GM12878 (cell line): ENCODE measurements around the gene CEACAM6. TPM values are rescaled to one million over a fixed set of nuclear protein-coding genes. Genes with fewer than 3 reads are reported as not detected.
A peak's percentile ranks its signal among the peaks of the same experiment; 100 is the strongest.

Source experiments
- BMI1 ChIP-seq: fragments of 450-650 bp; IDR thresholded peaks from 2 replicates; pipeline ENCODE4 v1.6.1; 2016; ENCODE audit warnings: mild to moderate bottlenecking, moderate library complexity, borderline replicate concordance
- SMARCA5 ChIP-seq: fragments of 450-650 bp; IDR thresholded peaks from 2 replicates; pipeline ENCODE4 v1.6.1; 2017; ENCODE audit warnings: mild to moderate bottlenecking
- SMC3 ChIP-seq: IDR thresholded peaks from 2 replicates; pipeline ENCODE4 v1.6.1; 2011; ENCODE audit warnings: low read length, improper control_type of control experiment, borderline replicate concordance
- STAT3 ChIP-seq: IDR thresholded peaks from 2 replicates; pipeline ENCODE4 v1.6.1; 2011; ENCODE audit warnings: low read depth, low read length, improper control_type of control experiment
- ZNF207 ChIP-seq: fragments of 450-650 bp; IDR thresholded peaks from 2 replicates; pipeline ENCODE4 v1.6.1; 2014; ENCODE audit warnings: antibody characterized with exemption, mild to moderate bottlenecking, borderline replicate concordance
- polyA plus RNA-seq, 11 experiments: library from polyadenylated mRNA; depleted of rRNA in 4 of 11; unstranded in 6 of 11; stranded (reverse) in 5 of 11; fragments of >200 nt; fragmentation: Nextera tagmentation in 4 of 11; fragmentation: Illumina TruSeq in 1 of 11; extraction: Ambion mirVana in 4 of 11; extraction: Trizol in 1 of 11; gene quantifications; 1 replicate in 1 of 11; 2 replicates in 10 of 11; pipeline versions ENCODE4 v1.2.1 to v1.2.3, GENCODE V29; 2011 to 2016; ENCODE audit warnings: inconsistent platforms in 2 of 11, missing spikeins in 2 of 11, low read depth in 1 of 11
- total RNA-seq, 4 experiments: library from RNA; depleted of rRNA in 3 of 4; stranded (reverse); fragments of >200 nt in 3 of 4; fragmentation: Illumina TruSeq in 1 of 4; extraction: Trizol in 1 of 4; gene quantifications; 2 replicates each; pipeline versions ENCODE4 v1.2.1 to v1.2.3, GENCODE V29; 2013 to 2021
- TF ChIP-seq, protein P1 (sequence below), 3 experiments: IDR thresholded peaks in 2 of 3; conservative IDR thresholded peaks in 1 of 3; 2 replicates each; pipeline ENCODE4 v1.5.1; 2011; ENCODE audit warnings: low read depth in 3 of 3, low read length in 3 of 3, mild to moderate bottlenecking in 3 of 3, control low read depth in 2 of 3, moderate library complexity in 2 of 3, inconsistent platforms in 1 of 3, mixed read lengths in 1 of 3; ENCODE audit not compliant: control insufficient read depth in 2 of 3, insufficient read depth in 1 of 3; ENCODE audit errors: extremely low read depth in 1 of 3

Gene CEACAM6
- total and polyA plus RNA-seq, 10 of the 15 experiments (the other 5 are each of a cell fraction or from before 2014, with no cell fraction given) = 0.26 TPM; not detected in 9

DNA sequence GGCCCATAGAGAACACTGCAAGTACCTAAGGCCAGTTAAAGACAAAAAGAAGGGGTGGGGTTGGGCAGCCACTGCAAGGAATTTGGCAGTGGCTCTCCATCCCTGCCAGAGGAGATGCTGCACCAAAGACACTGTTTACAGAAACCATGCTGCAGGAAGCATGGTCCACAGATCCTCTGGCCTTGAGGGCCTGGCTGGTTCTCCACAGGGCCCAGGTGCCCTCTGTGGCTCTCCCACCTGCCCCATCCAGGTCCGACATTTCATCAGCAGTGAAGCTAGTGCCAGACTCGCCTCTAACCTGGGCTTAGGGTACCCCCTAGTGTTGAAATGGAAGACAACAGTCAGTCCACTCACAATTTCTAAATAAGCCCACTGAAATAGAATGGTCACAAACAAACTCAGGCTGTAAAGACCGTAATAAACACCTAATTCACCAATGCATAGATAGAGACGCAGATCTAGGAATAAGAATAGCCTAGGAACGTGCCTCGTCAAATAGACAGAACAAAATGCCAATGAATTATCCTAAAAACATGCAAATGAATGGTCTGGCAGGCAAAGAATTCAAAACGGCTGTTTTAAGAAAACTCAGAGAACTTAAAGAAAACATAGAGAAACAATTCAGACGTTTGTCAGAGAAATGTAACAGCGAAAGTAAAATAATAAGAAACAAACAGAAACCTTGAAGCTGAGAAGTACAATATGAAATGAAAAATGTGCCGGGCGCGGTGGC lies 65.8 kb downstream of the CEACAM6 start (continued):
- TF ChIP-seq, protein P1, sequence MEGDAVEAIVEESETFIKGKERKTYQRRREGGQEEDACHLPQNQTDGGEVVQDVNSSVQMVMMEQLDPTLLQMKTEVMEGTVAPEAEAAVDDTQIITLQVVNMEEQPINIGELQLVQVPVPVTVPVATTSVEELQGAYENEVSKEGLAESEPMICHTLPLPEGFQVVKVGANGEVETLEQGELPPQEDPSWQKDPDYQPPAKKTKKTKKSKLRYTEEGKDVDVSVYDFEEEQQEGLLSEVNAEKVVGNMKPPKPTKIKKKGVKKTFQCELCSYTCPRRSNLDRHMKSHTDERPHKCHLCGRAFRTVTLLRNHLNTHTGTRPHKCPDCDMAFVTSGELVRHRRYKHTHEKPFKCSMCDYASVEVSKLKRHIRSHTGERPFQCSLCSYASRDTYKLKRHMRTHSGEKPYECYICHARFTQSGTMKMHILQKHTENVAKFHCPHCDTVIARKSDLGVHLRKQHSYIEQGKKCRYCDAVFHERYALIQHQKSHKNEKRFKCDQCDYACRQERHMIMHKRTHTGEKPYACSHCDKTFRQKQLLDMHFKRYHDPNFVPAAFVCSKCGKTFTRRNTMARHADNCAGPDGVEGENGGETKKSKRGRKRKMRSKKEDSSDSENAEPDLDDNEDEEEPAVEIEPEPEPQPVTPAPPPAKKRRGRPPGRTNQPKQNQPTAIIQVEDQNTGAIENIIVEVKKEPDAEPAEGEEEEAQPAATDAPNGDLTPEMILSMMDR (IDR thresholded peaks at IDR 0.05 in 2 of 3, conservative IDR thresholded peaks at IDR 0.05 in 1 of 3; ENCODE audit: control insufficient read depth in 2 of 3, extremely low read depth in 1 of 3, insufficient read depth in 1 of 3, low read depth in 3 of 3, low read length in 3 of 3) = peak; percentile 69 to 78 (median 72)
- no peak for TF ChIP-seq STAT3
- no peak for TF ChIP-seq ZNF207
- peak; percentile 62 for TF ChIP-seq SMC3
- TF ChIP-seq SMARCA5 = no peak
- TF ChIP-seq BMI1 = no peak

Other genes starting within 250 kb of the CEACAM6 start
Only the 7 nearest of the 13 such genes appear.
- gene CEACAM7, start 67.3 kb upstream of the CEACAM6 start, total RNA-seq (2014; rRNA removed) = not detected in 2 replicates
- gene CEACAM7, start 67.3 kb upstream of the CEACAM6 start, total RNA-seq (2014; rRNA removed; fragmentation: Illumina TruSeq; extraction: Trizol) = not detected in 2 replicates
- not detected in 2 replicates for gene CEACAM7, start 67.3 kb upstream of the CEACAM6 start, total RNA-seq (2021)
- not detected in 2 replicates for gene CEACAM7, start 67.3 kb upstream of the CEACAM6 start, polyA plus RNA-seq (2011; rRNA removed)
- not detected in 2 replicates for gene CEACAM7, start 67.3 kb upstream of the CEACAM6 start, polyA plus RNA-seq (2014; fragmentation: Illumina TruSeq; extraction: Trizol)
- gene CEACAM7, start 67.3 kb upstream of the CEACAM6 start, polyA plus RNA-seq (2014; fragmentation: Nextera tagmentation; extraction: Ambion mirVana) = not detected
- gene CEACAM7, start 67.3 kb upstream of the CEACAM6 start, polyA plus RNA-seq (2014; rRNA removed) = not detected in 2 replicates
- not detected for gene CEACAM7, start 67.3 kb upstream of the CEACAM6 start, polyA plus RNA-seq (2016; fragmentation: Nextera tagmentation; extraction: Ambion mirVana)
- not detected in 2 replicates for gene CEACAM5, start 46.9 kb upstream of the CEACAM6 start, total RNA-seq (2014; rRNA removed)
- gene CEACAM5, start 46.9 kb upstream of the CEACAM6 start, total RNA-seq (2014; rRNA removed; fragmentation: Illumina TruSeq; extraction: Trizol) = not detected in 2 replicates
- 0.38 and 0.88 TPM in 2 replicates for gene CEACAM5, start 46.9 kb upstream of the CEACAM6 start, total RNA-seq (2021)
- gene CEACAM5, start 46.9 kb upstream of the CEACAM6 start, polyA plus RNA-seq (2011; rRNA removed) = not detected in 2 replicates
- not detected in 2 replicates for gene CEACAM5, start 46.9 kb upstream of the CEACAM6 start, polyA plus RNA-seq (2014; fragmentation: Illumina TruSeq; extraction: Trizol)
- not detected for gene CEACAM5, start 46.9 kb upstream of the CEACAM6 start, polyA plus RNA-seq (2014; fragmentation: Nextera tagmentation; extraction: Ambion mirVana)
- gene CEACAM5, start 46.9 kb upstream of the CEACAM6 start, polyA plus RNA-seq (2014; rRNA removed) = not detected in 2 replicates
- not detected for gene CEACAM5, start 46.9 kb upstream of the CEACAM6 start, polyA plus RNA-seq (2016; fragmentation: Nextera tagmentation; extraction: Ambion mirVana)
- gene CEACAM3, start 41.1 kb downstream of the CEACAM6 start, total RNA-seq (2014; rRNA removed) = not detected in 2 replicates
- not detected in 2 replicates for gene CEACAM3, start 41.1 kb downstream of the CEACAM6 start, total RNA-seq (2014; rRNA removed; fragmentation: Illumina TruSeq; extraction: Trizol)
- not detected in 2 replicates for gene CEACAM3, start 41.1 kb downstream of the CEACAM6 start, total RNA-seq (2021)
- not detected in 2 replicates for gene CEACAM3, start 41.1 kb downstream of the CEACAM6 start, polyA plus RNA-seq (2011; rRNA removed)
- gene CEACAM3, start 41.1 kb downstream of the CEACAM6 start, polyA plus RNA-seq (2014; fragmentation: Illumina TruSeq; extraction: Trizol) = not detected in 2 replicates
- not detected for gene CEACAM3, start 41.1 kb downstream of the CEACAM6 start, polyA plus RNA-seq (2014; fragmentation: Nextera tagmentation; extraction: Ambion mirVana)
- not detected in 2 replicates for gene CEACAM3, start 41.1 kb downstream of the CEACAM6 start, polyA plus RNA-seq (2014; rRNA removed)
- gene CEACAM3, start 41.1 kb downstream of the CEACAM6 start, polyA plus RNA-seq (2016; fragmentation: Nextera tagmentation; extraction: Ambion mirVana) = not detected
- not detected in 2 replicates for gene LYPD4, start 89.2 kb downstream of the CEACAM6 start, total RNA-seq (2014; rRNA removed)
- not detected in 2 replicates for gene LYPD4, start 89.2 kb downstream of the CEACAM6 start, total RNA-seq (2014; rRNA removed; fragmentation: Illumina TruSeq; extraction: Trizol)
- not detected in 2 replicates for gene LYPD4, start 89.2 kb downstream of the CEACAM6 start, total RNA-seq (2021)
- not detected in 2 replicates for gene LYPD4, start 89.2 kb downstream of the CEACAM6 start, polyA plus RNA-seq (2011; rRNA removed)
- gene LYPD4, start 89.2 kb downstream of the CEACAM6 start, polyA plus RNA-seq (2014; fragmentation: Illumina TruSeq; extraction: Trizol) = not detected in 2 replicates
- not detected for gene LYPD4, start 89.2 kb downstream of the CEACAM6 start, polyA plus RNA-seq (2014; fragmentation: Nextera tagmentation; extraction: Ambion mirVana)
- gene LYPD4, start 89.2 kb downstream of the CEACAM6 start, polyA plus RNA-seq (2014; rRNA removed) = not detected in 2 replicates
- not detected for gene LYPD4, start 89.2 kb downstream of the CEACAM6 start, polyA plus RNA-seq (2016; fragmentation: Nextera tagmentation; extraction: Ambion mirVana)
- gene DMRTC2, start 89.5 kb downstream of the CEACAM6 start, total RNA-seq (2014; rRNA removed) = not detected in 2 replicates
- not detected in 2 replicates for gene DMRTC2, start 89.5 kb downstream of the CEACAM6 start, total RNA-seq (2014; rRNA removed; fragmentation: Illumina TruSeq; extraction: Trizol)
- gene DMRTC2, start 89.5 kb downstream of the CEACAM6 start, total RNA-seq (2021) = not detected in 2 replicates
- gene DMRTC2, start 89.5 kb downstream of the CEACAM6 start, polyA plus RNA-seq (2011; rRNA removed) = not detected in 2 replicates
- gene DMRTC2, start 89.5 kb downstream of the CEACAM6 start, polyA plus RNA-seq (2014; fragmentation: Illumina TruSeq; extraction: Trizol) = not detected in 2 replicates
- gene DMRTC2, start 89.5 kb downstream of the CEACAM6 start, polyA plus RNA-seq (2014; fragmentation: Nextera tagmentation; extraction: Ambion mirVana) = not detected
- not detected in 2 replicates for gene DMRTC2, start 89.5 kb downstream of the CEACAM6 start, polyA plus RNA-seq (2014; rRNA removed)
- not detected for gene DMRTC2, start 89.5 kb downstream of the CEACAM6 start, polyA plus RNA-seq (2016; fragmentation: Nextera tagmentation; extraction: Ambion mirVana)
- gene RPS19, start 104.7 kb downstream of the CEACAM6 start, total RNA-seq (2014; rRNA removed) = 2,833 and 3,056 TPM in 2 replicates
- gene RPS19, start 104.7 kb downstream of the CEACAM6 start, total RNA-seq (2014; rRNA removed; fragmentation: Illumina TruSeq; extraction: Trizol) = 4,466 and 4,585 TPM in 2 replicates
- 4,047 and 4,139 TPM in 2 replicates for gene RPS19, start 104.7 kb downstream of the CEACAM6 start, total RNA-seq (2021)
- gene RPS19, start 104.7 kb downstream of the CEACAM6 start, polyA plus RNA-seq (2011; rRNA removed) = 2,203 and 3,275 TPM in 2 replicates
- 763 and 2,654 TPM in 2 replicates for gene RPS19, start 104.7 kb downstream of the CEACAM6 start, polyA plus RNA-seq (2014; fragmentation: Illumina TruSeq; extraction: Trizol)
- 1,000 to 10,000 TPM; 5,523 to 5,578 TPM for gene RPS19, start 104.7 kb downstream of the CEACAM6 start, polyA plus RNA-seq (2014; fragmentation: Nextera tagmentation; extraction: Ambion mirVana)
- gene RPS19, start 104.7 kb downstream of the CEACAM6 start, polyA plus RNA-seq (2014; rRNA removed) = 2,615 and 3,329 TPM in 2 replicates
- 1,000 to 10,000 TPM; 4,207 to 4,390 TPM for gene RPS19, start 104.7 kb downstream of the CEACAM6 start, polyA plus RNA-seq (2016; fragmentation: Nextera tagmentation; extraction: Ambion mirVana)
- gene CD79A, start 121.7 kb downstream of the CEACAM6 start, total RNA-seq (2014; rRNA removed) = 370 and 414 TPM in 2 replicates
- 243 and 253 TPM in 2 replicates for gene CD79A, start 121.7 kb downstream of the CEACAM6 start, total RNA-seq (2014; rRNA removed; fragmentation: Illumina TruSeq; extraction: Trizol)
- 357 and 368 TPM in 2 replicates for gene CD79A, start 121.7 kb downstream of the CEACAM6 start, total RNA-seq (2021)
- gene CD79A, start 121.7 kb downstream of the CEACAM6 start, polyA plus RNA-seq (2011; rRNA removed) = 117 and 280 TPM in 2 replicates
- 97.1 and 294 TPM in 2 replicates for gene CD79A, start 121.7 kb downstream of the CEACAM6 start, polyA plus RNA-seq (2014; fragmentation: Illumina TruSeq; extraction: Trizol)
- 10 to 100 TPM; 38.8 to 76.5 TPM for gene CD79A, start 121.7 kb downstream of the CEACAM6 start, polyA plus RNA-seq (2014; fragmentation: Nextera tagmentation; extraction: Ambion mirVana)
- 400 and 502 TPM in 2 replicates for gene CD79A, start 121.7 kb downstream of the CEACAM6 start, polyA plus RNA-seq (2014; rRNA removed)
- 100 to 1,000 TPM; 268 to 283 TPM for gene CD79A, start 121.7 kb downstream of the CEACAM6 start, polyA plus RNA-seq (2016; fragmentation: Nextera tagmentation; extraction: Ambion mirVana)